ENCODE results near the gene MORN1. TPM values are rescaled to one million over a fixed set of nuclear protein-coding genes. Genes with fewer than 3 reads are reported as not detected.

The MORN1 gene
- total and polyA plus RNA-seq, 4 donors = 2.3 to 6.9 (median 3.6) TPM

- Histone ChIP-seq H3K36me3 (ENCODE audit: control insufficient read depth in 4 of 4, insufficient read depth in 3 of 4, low read depth in 1 of 4, low read length in 3 of 4) (no peaks in the 10 kb centered on the region), H3K4me3 (ENCODE audit: low read depth in 1 of 3, low read length in 3 of 3) (no peak overlapping the region), H3K4me1 (ENCODE audit: control insufficient read depth in 4 of 4, insufficient read depth in 4 of 4, low read length in 3 of 4) (peaks cover 0 to under 1% (median 0%) of the 10 kb centered on the region in 4 donors), H3K27me3 (ENCODE audit: control insufficient read depth in 4 of 4, insufficient read depth in 4 of 4, low read length in 3 of 4) (no peaks in the 10 kb centered on the region), H3K9ac (ENCODE audit: low read depth in 1 of 2, low read length in 2 of 2) (no peak overlapping the region), H3K27ac (ENCODE audit: low read depth in 1 of 2, low read length in 2 of 2) (no peak overlapping the region), H3K9me3 (ENCODE audit: control insufficient read depth in 4 of 4, low read length in 3 of 4) (no peaks in the 10 kb centered on the region)
- TF ChIP-seq ZBTB33 (IDR thresholded peaks at IDR 0.05) = no peak
- no peak for TF ChIP-seq TAF1 (conservative IDR thresholded peaks at IDR 0.05)
- no peak for TF ChIP-seq SP1 (IDR thresholded peaks at IDR 0.05)
- TF ChIP-seq JUND (IDR thresholded peaks at IDR 0.05) = no peak
- no peak for TF ChIP-seq CTCF (IDR thresholded peaks at IDR 0.05; ENCODE audit: low read depth, low read length, missing input control)
- TF ChIP-seq EGR1 (IDR thresholded peaks at IDR 0.05; ENCODE audit: low read depth in 2 of 2) = no peak
- no peak for TF ChIP-seq GABPA (IDR thresholded peaks at IDR 0.05 in 1 of 2, conservative IDR thresholded peaks at IDR 0.05 in 1 of 2)
- TF ChIP-seq RAD21 (IDR thresholded peaks at IDR 0.05) = no peak
- TF ChIP-seq YY1 (IDR thresholded peaks at IDR 0.05) = no peak
- no peak for TF ChIP-seq FOXA1 (IDR thresholded peaks at IDR 0.05)
- TF ChIP-seq MAX (IDR thresholded peaks at IDR 0.05) = no peak
- WGBS = 91% methylated on average over 41 of the region's 41 CpGs
- no peak for DNase-seq (ENCODE audit: low spot score)
These were observed 6.3 kb downstream of the MORN1 start for GRCh38 chr1:2384941-2385481.

GRCh38 chr1:2384130-2384860, 7.1 kb downstream of the MORN1 start:
- Histone ChIP-seq H3K9ac (ENCODE audit: low read depth in 1 of 2, low read length in 2 of 2) (no peak overlapping the region), H3K4me1 (ENCODE audit: control insufficient read depth in 4 of 4, insufficient read depth in 4 of 4, low read length in 3 of 4) (no peaks in the 10 kb centered on the region), H3K9me3 (ENCODE audit: control insufficient read depth in 4 of 4, low read length in 3 of 4) (no peaks in the 10 kb centered on the region), H3K36me3 (ENCODE audit: control insufficient read depth in 4 of 4, insufficient read depth in 3 of 4, low read depth in 1 of 4, low read length in 3 of 4) (no peaks in the 10 kb centered on the region), H3K27ac (ENCODE audit: low read depth in 1 of 2, low read length in 2 of 2) (no peak overlapping the region), H3K4me3 (ENCODE audit: low read depth in 1 of 3, low read length in 3 of 3) (no peak overlapping the region), H3K27me3 (ENCODE audit: control insufficient read depth in 4 of 4, insufficient read depth in 4 of 4, low read length in 3 of 4) (no peaks in the 10 kb centered on the region)
- DNase-seq (ENCODE audit: low spot score) = no peak
- WGBS = 93% methylated on average over 21 of the region's 21 CpGs
- TF ChIP-seq JUND (IDR thresholded peaks at IDR 0.05) (no peak), YY1 (IDR thresholded peaks at IDR 0.05) (no peak), REST (IDR thresholded peaks at IDR 0.05) (no peak), MAX (IDR thresholded peaks at IDR 0.05) (no peak), NR2F2 (IDR thresholded peaks at IDR 0.05) (no peak), RXRA (IDR thresholded peaks at IDR 0.05) (no peak)

All from liver (tissue), 9 donors.